Body of pancreas (tissue), 4 donors: ENCODE measurements around the gene UFC1.
A peak's percentile ranks its signal among the peaks of the same experiment; 100 is the strongest.

ENCODE experiments used
- CTCF ChIP-seq, 7 experiments: fragments of 450-650 bp in 4 of 7; fragments of 200-600 bp in 3 of 7; sonication (generic) in 3 of 7; IDR thresholded peaks; one replicate each; pipeline ENCODE4 v1.5.1; 2016 to 2019; ENCODE audit warnings: antibody characterized with exemption in 7 of 7
- POLR2A ChIP-seq, 3 donors: fragments of 450-650 bp; IDR thresholded peaks; one replicate each; pipeline ENCODE4 v1.6.1; 2016; ENCODE audit warnings: antibody characterized with exemption in 3 of 3, mild to moderate bottlenecking in 2 of 3

- TF ChIP-seq CTCF (IDR thresholded peaks at IDR 0.05): no peak
- TF ChIP-seq POLR2A (IDR thresholded peaks at IDR 0.05): peak in 1 of 3 donors; percentile 6
These were observed 43.9 kb downstream of the UFC1 start for GRCh38 chr1:161197560-161198193.
